GM19372 (cell line): ENCODE measurements around the gene GMPR.

Experiments used
- ATAC-seq: cut with Tn5 transposase; IDR thresholded peaks from one replicate; pipeline ENCODE4 v1.9.1; 2021; ENCODE audit warnings: mild to moderate bottlenecking, low read depth, moderate library complexity; ENCODE audit not compliant: unreplicated experiment

GMPR gene

DNA sequence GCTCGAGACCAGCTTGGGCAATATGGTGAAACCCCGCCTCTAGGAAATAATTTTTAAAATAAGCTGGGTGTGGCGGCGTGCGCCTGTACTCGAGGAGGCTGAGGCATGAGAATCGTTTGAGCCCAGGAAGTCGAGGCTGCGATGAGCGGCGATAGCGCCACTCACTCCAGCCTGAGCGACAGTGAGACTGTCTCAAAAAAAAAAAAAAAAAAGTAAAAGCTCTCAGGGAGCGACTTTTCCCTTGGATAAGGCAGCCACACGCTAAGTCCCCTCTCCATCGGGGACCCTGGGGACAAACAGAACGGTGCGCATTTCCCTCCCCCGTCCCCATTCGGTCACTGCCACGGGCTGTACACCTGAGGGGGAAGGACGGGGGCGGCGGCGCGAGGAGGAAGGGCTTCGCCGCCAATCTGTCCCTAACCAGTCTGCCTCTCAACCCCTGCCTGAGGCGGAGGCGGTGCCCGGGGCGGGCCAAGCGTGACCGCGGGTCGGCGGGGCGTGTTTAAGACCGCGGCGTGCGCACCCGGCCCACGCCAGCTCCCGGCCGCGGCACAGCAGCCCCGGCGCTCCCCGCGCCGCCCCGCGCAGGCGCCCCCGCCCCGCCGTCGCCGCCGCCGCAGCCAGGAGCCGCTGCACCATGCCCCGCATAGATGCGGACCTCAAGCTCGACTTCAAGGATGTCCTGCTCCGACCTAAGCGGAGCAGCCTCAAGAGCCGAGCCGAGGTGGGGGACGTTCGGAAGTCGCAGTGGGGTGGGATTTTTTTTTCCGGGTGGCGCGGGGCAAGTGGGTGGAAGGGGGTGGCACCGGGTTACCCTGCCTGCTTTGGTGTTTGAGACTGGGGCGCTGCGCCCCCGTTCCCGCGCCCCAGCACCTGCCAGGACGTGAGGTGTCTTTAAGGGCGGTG is at the start of gene GMPR:
Gene GMPR (plus strand): TSS at position 531 of the 906 bp plus-strand sequence. CDS start 107 bp downstream, at position 638.
- ATAC-seq: peak; percentile 70

- no peak for ATAC-seq
These were observed 48.2 kb upstream of the GMPR start for GRCh38 chr6:16190214-16190613.

DNA sequence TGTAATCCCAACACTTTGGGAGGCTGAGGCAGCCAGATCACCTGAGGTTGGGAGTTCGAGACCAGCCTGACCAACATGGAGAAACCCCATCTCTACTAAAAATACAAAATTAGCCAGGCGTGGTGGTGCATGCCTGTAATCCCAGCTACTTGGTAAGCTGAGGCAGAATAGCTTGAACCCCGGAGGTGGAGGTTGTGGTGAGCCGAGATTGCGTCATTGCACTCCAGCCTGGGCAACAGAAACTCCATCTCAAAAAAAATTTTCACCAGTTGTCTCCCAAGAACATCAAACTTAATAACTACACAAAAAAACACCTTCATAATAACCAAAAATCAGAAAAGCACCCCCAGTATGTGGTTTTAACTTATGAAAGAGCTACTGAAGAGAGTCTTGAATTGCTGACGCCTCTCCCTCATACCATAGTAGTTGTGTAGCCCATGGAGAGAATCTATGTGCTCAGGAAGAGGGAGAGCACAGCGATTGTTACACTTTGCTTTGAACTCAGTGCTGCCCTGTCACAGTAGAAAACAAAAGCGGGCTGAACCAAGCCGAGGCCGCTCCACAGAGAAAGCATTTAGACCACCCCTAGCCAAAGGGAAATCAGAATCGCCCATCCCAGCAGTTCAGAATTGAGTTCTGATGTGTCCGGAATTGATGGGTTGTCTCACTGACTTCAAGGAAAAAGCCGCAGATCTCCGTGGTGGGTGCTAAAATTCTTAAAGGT is 42.0 kb upstream of the GMPR start:
- ATAC-seq: no peak

GRCh38 chr6:16196984-16197546 is 41.3 kb upstream of the GMPR start:
- ATAC-seq: no peak

GRCh38 chr6:16198061-16198705 is 40.2 kb upstream of the GMPR start:
- ATAC-seq: no peak

- no peak for ATAC-seq
These were observed 38.6 kb upstream of the GMPR start for GRCh38 chr6:16199804-16200203.

- no peak for ATAC-seq
These were observed 38.0 kb upstream of the GMPR start for GRCh38 chr6:16200321-16200883.

- no peak for ATAC-seq
These were observed 36.7 kb upstream of the GMPR start for GRCh38 chr6:16201706-16202105.

DNA sequence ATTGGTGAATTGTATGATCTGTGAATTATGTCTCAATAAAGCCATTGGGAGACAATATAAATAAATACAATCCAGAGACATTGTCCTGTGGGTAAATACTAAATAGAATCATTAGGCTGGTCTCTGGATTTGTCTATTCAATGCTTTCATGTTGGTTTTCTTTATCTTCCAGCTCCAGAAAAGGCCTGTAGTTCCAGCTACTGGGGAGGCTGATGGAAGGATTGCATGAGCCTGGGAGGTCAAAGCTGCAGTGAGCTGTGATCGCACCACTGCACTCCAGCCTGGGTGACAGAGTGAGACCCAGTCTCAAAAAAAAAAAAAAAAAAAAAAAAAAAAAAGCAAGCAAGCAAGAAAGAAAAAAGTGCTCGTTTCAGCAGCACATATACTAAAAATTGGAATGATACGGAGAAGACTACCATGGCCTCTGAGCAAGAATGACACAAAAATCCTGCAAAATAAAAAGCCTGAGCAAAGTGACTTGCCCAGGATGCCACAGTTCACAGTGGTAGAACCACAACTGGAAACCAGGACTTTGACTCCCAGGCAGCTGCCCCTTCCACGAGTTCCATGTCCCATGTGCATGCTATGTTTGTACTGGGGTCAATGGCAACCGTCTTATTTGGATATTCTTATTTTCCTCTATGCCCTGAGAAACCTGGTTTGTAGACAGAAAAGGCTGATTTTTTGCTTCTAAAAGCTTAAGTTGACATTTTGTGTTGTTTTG is 33.6 kb upstream of the GMPR start:
- no peak for ATAC-seq

GRCh38 chr6:16205377-16206144 is 32.8 kb upstream of the GMPR start:
- ATAC-seq: peak; percentile 82

- ATAC-seq: no peak
These were observed 31.8 kb upstream of the GMPR start for GRCh38 chr6:16206595-16207037.

DNA sequence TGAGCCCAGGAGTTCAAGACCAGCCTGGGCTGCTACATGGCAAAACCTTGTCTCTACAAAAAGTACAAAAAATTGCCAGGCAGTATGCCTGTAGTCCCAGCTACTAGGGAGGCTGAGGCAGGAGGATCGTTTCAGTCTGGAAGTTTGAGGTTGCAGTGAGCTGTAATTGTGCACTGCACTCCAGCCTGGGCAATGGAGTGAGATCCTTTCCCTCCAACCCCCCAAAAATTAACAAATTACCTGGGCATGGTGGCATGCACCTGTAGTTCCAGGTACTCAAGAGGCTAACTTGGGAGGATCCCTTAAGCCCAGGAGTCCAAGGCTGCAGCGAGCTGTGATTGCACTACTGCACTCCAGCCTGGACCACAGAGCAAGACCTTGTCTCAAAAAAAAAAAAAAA is 29.4 kb upstream of the GMPR start:
- no peak for ATAC-seq

- no peak for ATAC-seq
These were observed 28.8 kb upstream of the GMPR start for GRCh38 chr6:16209539-16209938.

DNA sequence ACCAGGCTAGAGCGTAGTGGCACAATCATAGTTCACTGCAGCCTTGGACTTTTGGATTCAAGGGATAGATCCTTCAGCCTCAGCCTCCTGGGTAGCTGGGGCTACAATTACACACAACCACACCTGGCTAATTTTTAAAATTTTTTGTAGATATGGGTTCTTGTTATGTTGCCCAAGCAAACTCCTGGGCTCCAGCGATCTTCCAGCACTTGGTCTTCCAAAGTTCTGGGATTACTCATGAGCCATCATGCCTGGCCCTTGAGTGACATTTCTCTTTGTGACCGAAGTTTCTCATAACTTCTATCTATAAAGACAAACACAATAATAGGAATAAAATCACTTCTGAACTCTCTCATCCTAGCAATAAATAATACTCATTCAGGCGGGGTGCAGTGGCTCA is 26.1 kb upstream of the GMPR start:
- no peak for ATAC-seq

GRCh38 chr6:16216501-16217155 is 21.8 kb upstream of the GMPR start:
- ATAC-seq: no peak

GRCh38 chr6:16217156-16217721 is 21.1 kb upstream of the GMPR start:
- no peak for ATAC-seq

DNA sequence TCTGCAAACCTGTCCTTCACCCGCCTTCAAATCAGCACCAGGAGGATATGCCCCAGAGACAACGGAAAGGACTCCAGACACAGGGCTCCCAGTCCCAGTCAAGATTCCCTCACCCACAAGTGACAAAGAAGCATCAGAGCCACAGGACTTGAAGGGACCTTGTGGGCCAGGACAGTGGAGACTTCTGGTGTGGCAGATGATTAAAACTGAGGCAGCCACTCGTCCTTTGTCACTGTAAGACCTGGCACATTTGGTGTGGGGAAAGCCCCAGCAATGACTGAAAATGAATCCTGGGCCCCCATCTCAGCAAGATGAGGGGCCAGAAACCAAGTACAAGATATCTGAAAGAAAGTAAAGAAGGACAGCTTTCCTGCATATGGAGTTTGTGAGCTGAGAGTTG is 15.6 kb upstream of the GMPR start:
- no peak for ATAC-seq

DNA sequence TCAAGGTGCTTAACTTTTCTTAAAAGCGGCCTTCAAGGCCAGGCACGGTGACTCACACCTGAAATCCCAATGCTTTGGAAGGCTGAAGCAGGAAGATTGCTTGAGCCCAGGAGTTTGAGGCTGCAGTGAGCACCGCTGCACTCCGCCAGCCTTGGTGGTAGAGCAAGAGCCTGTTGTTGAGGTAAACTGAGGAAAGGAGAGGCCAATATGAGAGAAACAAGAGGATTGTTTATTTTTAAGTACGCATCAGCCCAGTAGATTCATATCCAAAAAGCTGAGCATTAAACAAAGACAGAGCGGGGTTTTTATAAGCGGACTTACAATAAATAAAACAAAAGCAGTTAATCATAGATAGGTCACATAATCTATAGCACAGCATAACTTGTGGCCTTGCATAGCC is 15.0 kb upstream of the GMPR start:
- ATAC-seq: no peak
